ENCODE results near the gene SH3GL1. TPM values are rescaled to one million over a fixed set of nuclear protein-coding genes. Genes with fewer than 3 reads are reported as not detected.

The SH3GL1 gene
- total and polyA plus RNA-seq, 4 experiments from 2014 or later: 19.7 to 45.6 (median 34.1) TPM

DNA sequence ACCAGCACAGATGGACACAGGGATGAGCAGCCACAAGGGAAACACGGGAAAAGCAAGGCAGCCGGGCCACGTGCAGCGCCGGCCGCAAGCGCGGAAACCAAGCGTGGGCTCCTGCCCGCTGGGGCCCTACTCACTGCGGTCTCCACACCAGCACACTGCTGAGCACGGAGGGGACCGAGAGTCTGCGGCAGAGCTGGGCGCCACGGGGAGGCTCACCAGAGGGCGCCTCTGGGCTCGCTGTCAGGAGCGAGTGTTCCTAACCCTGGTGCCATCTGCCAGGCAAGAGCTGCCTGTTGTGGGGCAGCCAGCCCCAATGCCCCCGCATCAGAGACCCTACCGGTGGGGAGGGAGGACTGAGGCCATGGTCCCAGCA lies 30.5 kb downstream of the SH3GL1 start:
- peak overlapping the region; percentile 87 for H3K27ac ChIP-seq (ENCODE audit: low read depth, low read length)
- H3K36me3 ChIP-seq (ENCODE audit: insufficient read depth, low read length): peaks cover 16% of the 10 kb centered on the region
- H3K4me3 ChIP-seq (ENCODE audit: low read length in 2 of 2): peak overlapping the region; percentile 51 to 69
- H3K9me3 ChIP-seq (ENCODE audit: control insufficient read depth in 1 of 2, low read length in 2 of 2): no peaks in the 10 kb centered on the region
- ChIA-PET CTCF (ENCODE audit: partially characterized antibody) (interaction anchor here (0.7 to 2.8 kb wide), 14 partner anchors 10 to 105 kb away, joined by 3 to 25 read pairs (median 4); partner anchors contain the start of genes CHAF1A and SH3GL1), POLR2A (ENCODE audit: partially characterized antibody) (interaction anchor here (0.6 to 5.2 kb wide), 16 partner anchors 10 to 123 kb away, joined by 3 to 85 read pairs (median 5); partner anchors contain the start of genes CHAF1A, HDGFL2, MPND and SH3GL1)
- peak overlapping the region; percentile 92 to 97 (median 95) for H3K27ac Mint-ChIP-seq
- H3K4me1 Mint-ChIP-seq: peaks cover 14 to 54% (median 30%) of the 10 kb centered on the region in 4 donors
- peak overlapping the region; percentile 79 to 97 (median 92) for H3K4me3 Mint-ChIP-seq
- no peaks in the 10 kb centered on the region for H3K27me3 ChIP-seq (ENCODE audit: insufficient read depth, low read length)
- H3K36me3 Mint-ChIP-seq: peaks cover 3 to 18% of the 10 kb centered on the region in 2 donors
- peaks cover 67% of the 10 kb centered on the region for H3K4me1 ChIP-seq (ENCODE audit: insufficient read depth, low read length)
- DNase-seq: peak; percentile 69 to 78 (median 71)
- intact Hi-C loops (cut with micrococcal nuclease): loop anchor here (1.0 kb wide), 4 partner anchors 10 to 42 kb away; partner anchors contain the start of gene SH3GL1
- no peaks in the 10 kb centered on the region for H3K9me3 Mint-ChIP-seq
- H3K27me3 Mint-ChIP-seq: no peaks in the 10 kb centered on the region

DNA sequence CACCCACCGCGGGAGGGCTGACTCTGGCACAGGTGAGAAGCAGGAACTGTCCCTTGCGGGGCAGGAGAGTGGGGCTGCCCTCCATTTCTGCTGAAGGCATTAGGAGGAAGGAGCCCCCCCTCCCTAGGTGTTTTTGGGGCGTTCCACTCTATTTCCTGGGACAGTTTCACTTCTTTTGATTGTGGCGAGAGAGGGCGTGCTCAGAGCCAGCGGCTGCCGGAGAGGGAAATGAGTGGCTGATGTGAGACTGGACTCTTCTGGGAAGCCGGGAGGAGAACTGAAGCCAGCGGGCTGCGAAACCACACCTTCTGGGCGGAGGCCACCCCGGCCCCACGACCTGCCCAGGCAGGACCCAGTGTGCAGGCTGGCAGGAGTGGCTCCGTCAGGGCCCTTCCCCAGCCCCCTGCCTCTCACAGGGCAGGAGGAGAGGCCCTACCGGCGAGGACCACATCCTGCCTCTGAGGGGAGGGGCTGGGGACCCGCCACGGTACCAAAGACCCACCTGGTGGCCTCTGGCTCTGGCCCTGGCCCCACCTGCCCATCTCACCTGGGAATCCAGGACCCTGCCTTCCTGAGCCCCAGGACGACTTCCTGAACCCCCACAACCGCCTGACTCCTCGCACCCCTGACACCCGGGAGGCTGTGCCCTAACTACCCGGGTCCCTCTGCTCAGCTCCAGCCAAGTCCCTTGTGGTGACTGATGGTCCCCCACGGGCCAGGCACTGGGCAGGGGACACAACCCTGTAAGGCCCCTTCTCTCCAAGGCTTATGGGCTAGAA lies 31.0 kb downstream of the SH3GL1 start:
- intact Hi-C loops (cut with micrococcal nuclease): loop anchor here (1.0 kb wide), 4 partner anchors 11 to 41 kb away; partner anchors contain the start of gene SH3GL1
- Mint-ChIP-seq H3K9me3 (no peaks in the 10 kb centered on the region), H3K4me3 (peak overlapping the region; percentile 79 to 97 (median 92)), H3K27me3 (no peaks in the 10 kb centered on the region), H3K36me3 (peaks cover 3 to 19% of the 10 kb centered on the region in 2 donors), H3K4me1 (peaks cover 14 to 54% (median 30%) of the 10 kb centered on the region in 4 donors), H3K27ac (peak overlapping the region; percentile 94 to 97 (median 96))
- peak; percentile 81 to 91 (median 84) for DNase-seq
- H3K36me3 ChIP-seq (ENCODE audit: insufficient read depth, low read length): peaks cover 16% of the 10 kb centered on the region
- H3K4me3 ChIP-seq (ENCODE audit: low read length in 2 of 2): peak overlapping the region; percentile 51 to 69
- H3K4me1 ChIP-seq (ENCODE audit: insufficient read depth, low read length): peaks cover 63% of the 10 kb centered on the region
- no peaks in the 10 kb centered on the region for H3K9me3 ChIP-seq (ENCODE audit: control insufficient read depth in 1 of 2, low read length in 2 of 2)
- POLR2A ChIA-PET (ENCODE audit: partially characterized antibody): interaction anchor here (0.8 to 5.2 kb wide), 18 partner anchors 9 to 123 kb away, joined by 3 to 85 read pairs (median 4); partner anchors contain the start of genes CHAF1A, HDGFL2, MPND and SH3GL1
- no peaks in the 10 kb centered on the region for H3K27me3 ChIP-seq (ENCODE audit: insufficient read depth, low read length)
- peak overlapping the region; percentile 87 for H3K27ac ChIP-seq (ENCODE audit: low read depth, low read length)
- CTCF ChIA-PET (ENCODE audit: partially characterized antibody): interaction anchor here (0.9 to 2.8 kb wide), 12 partner anchors 10 to 102 kb away, joined by 3 to 25 read pairs (median 6); partner anchors contain the start of genes CHAF1A and SH3GL1

DNA sequence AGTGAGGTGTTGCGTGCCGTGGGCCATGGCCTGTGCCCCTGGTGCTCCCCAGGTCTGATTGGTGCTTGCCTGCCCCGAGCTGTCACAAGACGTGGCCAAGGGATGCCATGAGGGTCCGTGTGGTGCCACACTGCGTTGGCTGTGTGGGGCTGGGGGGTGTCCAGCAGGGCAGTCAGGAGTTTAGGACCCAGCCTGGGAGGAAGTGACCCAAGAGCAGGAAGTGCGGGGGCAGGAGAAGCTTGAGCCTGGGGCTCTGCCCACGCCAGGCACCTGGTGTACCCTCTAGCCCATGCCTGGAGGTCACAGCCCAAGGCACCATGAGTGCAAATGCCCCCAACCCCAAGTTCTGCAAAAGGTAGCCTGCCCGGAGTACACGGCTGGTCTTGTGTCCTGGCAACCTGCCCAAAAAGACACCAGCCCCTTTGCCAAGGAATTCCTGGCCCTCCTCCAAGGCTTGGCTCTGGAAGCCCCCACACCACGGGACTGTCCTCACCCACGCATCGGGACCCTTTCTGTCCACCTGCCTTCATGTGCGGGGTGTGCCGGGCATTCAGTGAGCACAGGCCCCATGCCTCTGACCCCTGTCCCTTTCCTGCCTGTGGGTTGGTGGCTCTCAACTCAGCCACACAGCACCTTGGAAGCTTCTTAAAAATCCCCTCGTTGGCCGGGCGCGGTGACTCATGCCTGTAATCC lies 32.1 kb downstream of the SH3GL1 start:
- Histone ChIP-seq H3K4me1 (ENCODE audit: insufficient read depth, low read length) (peaks cover 54% of the 10 kb centered on the region), H3K4me3 (ENCODE audit: low read length in 2 of 2) (peak overlapping the region in 1 of 2 donors; percentile 51), H3K9me3 (ENCODE audit: control insufficient read depth in 1 of 2, low read length in 2 of 2) (no peaks in the 10 kb centered on the region), H3K27me3 (ENCODE audit: insufficient read depth, low read length) (no peaks in the 10 kb centered on the region), H3K27ac (ENCODE audit: low read depth, low read length) (peak overlapping the region; percentile 87), H3K36me3 (ENCODE audit: insufficient read depth, low read length) (peaks cover 16% of the 10 kb centered on the region)
- Mint-ChIP-seq H3K36me3 (peaks cover 0 to 24% of the 10 kb centered on the region in 2 donors), H3K4me3 (peak overlapping the region; percentile 79 to 97 (median 92)), H3K4me1 (peaks cover 11 to 49% (median 26%) of the 10 kb centered on the region in 4 donors), H3K27ac (peak overlapping the region; percentile 86 to 97 (median 96)), H3K27me3 (no peaks in the 10 kb centered on the region), H3K9me3 (no peaks in the 10 kb centered on the region)
- intact Hi-C loops (cut with micrococcal nuclease): no loop called here
- DNase-seq: peak in 1 of 5 donors; percentile 55
- ChIA-PET POLR2A (ENCODE audit: partially characterized antibody) (interaction anchor here (0.6 to 5.2 kb wide), 7 partner anchors 12 to 121 kb away, joined by 3 to 85 read pairs (median 4); partner anchors contain the start of genes CHAF1A, MPND, SH3GL1 and YJU2), CTCF (ENCODE audit: partially characterized antibody) (interaction anchor here (0.8 to 2.8 kb wide), 4 partner anchors 11 to 37 kb away, joined by 4 to 25 read pairs (median 10); partner anchors contain the start of genes CHAF1A and SH3GL1)

DNA sequence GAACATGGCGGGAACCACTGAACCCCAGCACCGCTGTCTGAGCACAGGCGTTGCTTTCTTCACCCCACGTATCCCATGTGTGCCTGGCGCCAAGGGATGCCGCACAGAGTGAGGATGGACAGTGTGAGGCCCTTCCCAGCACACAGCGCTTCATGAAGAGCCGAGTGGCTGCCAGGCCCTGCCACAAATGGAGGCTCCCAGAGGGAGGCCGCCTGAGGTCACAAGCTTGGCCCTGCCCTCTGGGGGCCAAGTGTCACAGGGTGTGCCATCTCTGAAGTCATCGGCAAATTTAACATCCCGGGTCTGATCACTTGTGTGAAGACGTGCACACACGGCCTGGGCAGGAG lies 32.6 kb downstream of the SH3GL1 start:
- Histone ChIP-seq H3K4me3 (ENCODE audit: low read length in 2 of 2) (no peak overlapping the region), H3K4me1 (ENCODE audit: insufficient read depth, low read length) (peaks cover 49% of the 10 kb centered on the region), H3K27ac (ENCODE audit: low read depth, low read length) (peak overlapping the region; percentile 87), H3K27me3 (ENCODE audit: insufficient read depth, low read length) (no peaks in the 10 kb centered on the region), H3K36me3 (ENCODE audit: insufficient read depth, low read length) (peaks cover 20% of the 10 kb centered on the region), H3K9me3 (ENCODE audit: control insufficient read depth in 1 of 2, low read length in 2 of 2) (no peaks in the 10 kb centered on the region)
- intact Hi-C loops (cut with micrococcal nuclease): no loop called here
- ChIA-PET CTCF (ENCODE audit: partially characterized antibody) (no interaction called here), POLR2A (ENCODE audit: partially characterized antibody) (interaction anchor here (1.1 to 5.2 kb wide), 4 partner anchors 15 to 103 kb away, joined by 3 to 85 read pairs (median 23); partner anchors contain the start of genes CHAF1A, MPND and SH3GL1)
- H3K9me3 Mint-ChIP-seq: no peaks in the 10 kb centered on the region
- peaks cover 11 to 47% (median 25%) of the 10 kb centered on the region in 4 donors for H3K4me1 Mint-ChIP-seq
- peaks cover 0 to 25% of the 10 kb centered on the region in 2 donors for H3K36me3 Mint-ChIP-seq
- H3K27me3 Mint-ChIP-seq: no peaks in the 10 kb centered on the region
- peak overlapping the region in 4 of 8 donors; percentile 31 to 59 (median 36) for H3K4me3 Mint-ChIP-seq
- H3K27ac Mint-ChIP-seq: peak overlapping the region; percentile 72 to 87 (median 82)
- no peak for DNase-seq

DNA sequence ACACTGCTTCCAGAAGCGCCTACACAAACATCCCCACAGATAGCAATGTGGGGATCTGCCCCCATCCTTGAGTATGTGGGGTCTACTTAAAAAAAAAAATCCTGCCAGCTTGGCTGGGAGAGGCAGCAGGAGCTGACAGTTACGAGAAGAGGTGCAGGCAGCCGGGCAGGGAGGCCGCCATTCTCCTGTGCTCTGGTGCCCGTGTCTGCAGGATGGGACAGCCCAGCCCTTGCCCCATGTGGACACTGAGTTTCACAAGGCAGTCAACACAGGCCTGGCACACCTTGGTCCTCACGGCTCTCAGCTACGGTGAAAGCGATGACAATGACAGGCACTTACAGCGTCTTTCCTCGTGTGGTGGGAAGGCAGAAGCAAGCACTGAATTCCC lies 33.0 kb downstream of the SH3GL1 start:
- H3K9me3 Mint-ChIP-seq: no peaks in the 10 kb centered on the region
- Histone ChIP-seq H3K9me3 (ENCODE audit: control insufficient read depth in 1 of 2, low read length in 2 of 2) (no peaks in the 10 kb centered on the region), H3K4me1 (ENCODE audit: insufficient read depth, low read length) (peaks cover 45% of the 10 kb centered on the region), H3K27me3 (ENCODE audit: insufficient read depth, low read length) (no peaks in the 10 kb centered on the region), H3K4me3 (ENCODE audit: low read length in 2 of 2) (no peak overlapping the region), H3K27ac (ENCODE audit: low read depth, low read length) (no peak overlapping the region), H3K36me3 (ENCODE audit: insufficient read depth, low read length) (peaks cover 21% of the 10 kb centered on the region)
- H3K36me3 Mint-ChIP-seq: peaks cover 0 to 29% of the 10 kb centered on the region in 2 donors
- H3K27me3 Mint-ChIP-seq: no peaks in the 10 kb centered on the region
- H3K4me1 Mint-ChIP-seq: peaks cover 11 to 43% (median 24%) of the 10 kb centered on the region in 4 donors
- H3K27ac Mint-ChIP-seq: peak overlapping the region in 6 of 7 donors; percentile 41 to 78 (median 71)
- CTCF ChIA-PET (ENCODE audit: partially characterized antibody): no interaction called here
- intact Hi-C loops (cut with micrococcal nuclease): no loop called here
- peak overlapping the region in 1 of 8 donors; percentile 21 for H3K4me3 Mint-ChIP-seq
- DNase-seq: no peak
- POLR2A ChIA-PET (ENCODE audit: partially characterized antibody): interaction anchor here (1.8 to 5.2 kb wide), 3 partner anchors 25 to 120 kb away, joined by 4 to 85 read pairs (median 42); partner anchors contain the start of genes CHAF1A, MPND, SH3GL1 and YJU2

DNA sequence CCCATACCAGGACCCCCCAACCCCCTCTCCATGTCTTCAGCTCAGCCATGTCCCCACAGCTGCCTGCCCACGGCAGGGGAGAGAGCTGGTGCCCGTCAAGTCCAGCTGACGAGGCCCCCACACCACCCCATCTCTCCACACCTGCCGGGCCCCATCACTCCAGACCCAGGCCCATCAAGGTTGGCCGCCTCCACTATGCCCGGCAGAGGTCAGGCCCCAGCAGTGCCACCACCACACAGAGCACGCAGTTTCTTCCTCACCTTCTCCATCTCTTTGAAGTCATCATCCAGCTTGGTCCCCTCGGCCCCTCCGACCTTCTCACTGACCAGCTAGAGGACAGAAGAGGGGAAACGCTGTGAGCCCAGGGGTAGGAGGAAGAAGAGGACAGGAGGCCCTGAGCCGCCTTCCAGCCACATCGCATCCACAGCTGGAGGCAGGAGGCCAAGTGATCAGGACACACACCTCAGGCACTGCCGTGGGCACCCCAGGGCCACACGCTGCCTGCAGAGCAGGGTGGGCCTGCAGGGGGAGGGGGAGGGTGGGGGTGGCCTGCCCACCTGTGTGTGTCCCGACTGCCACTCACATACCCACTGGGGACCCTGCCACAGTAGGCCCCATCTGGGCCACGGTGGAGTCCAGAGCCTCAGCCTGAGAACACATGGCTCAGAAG lies 33.5 kb downstream of the SH3GL1 start:
- Mint-ChIP-seq H3K27ac (peak overlapping the region in 6 of 7 donors; percentile 36 to 78 (median 62)), H3K4me1 (peaks cover 11 to 42% (median 24%) of the 10 kb centered on the region in 4 donors), H3K36me3 (peaks cover 3 to 33% of the 10 kb centered on the region in 2 donors), H3K4me3 (peak overlapping the region in 1 of 8 donors; percentile 21), H3K27me3 (no peaks in the 10 kb centered on the region), H3K9me3 (no peaks in the 10 kb centered on the region)
- Histone ChIP-seq H3K27me3 (ENCODE audit: insufficient read depth, low read length) (no peaks in the 10 kb centered on the region), H3K9me3 (ENCODE audit: control insufficient read depth in 1 of 2, low read length in 2 of 2) (no peaks in the 10 kb centered on the region), H3K4me1 (ENCODE audit: insufficient read depth, low read length) (peaks cover 40% of the 10 kb centered on the region), H3K4me3 (ENCODE audit: low read length in 2 of 2) (no peak overlapping the region), H3K27ac (ENCODE audit: low read depth, low read length) (no peak overlapping the region), H3K36me3 (ENCODE audit: insufficient read depth, low read length) (peaks cover 21% of the 10 kb centered on the region)
- ChIA-PET POLR2A (ENCODE audit: partially characterized antibody) (interaction anchor here (0.9 to 5.2 kb wide), 6 partner anchors 9 to 120 kb away, joined by 3 to 42 read pairs (median 4); partner anchors contain the start of genes CHAF1A, MPND, SH3GL1 and YJU2), CTCF (ENCODE audit: partially characterized antibody) (interaction anchor here (2.6 kb wide), 1 partner anchor 14 kb away, joined by 18 read pairs; no protein-coding TSS in a partner anchor)
- no peak for DNase-seq
- intact Hi-C loops (cut with micrococcal nuclease): no loop called here
